HEK293 (cell line): ENCODE results near the gene AIG1.

Experiments
- CTCF ChIA-PET: fragments of 350-600 bp; formaldehyde crosslinking; extraction: SDS; loops from one replicate; lab custom pipeline; 2021; ENCODE audit warnings: antibody characterized with exemption; lab: Yijun Ruan, JAX
- POLR2A ChIA-PET: fragments of 300-600 bp; formaldehyde crosslinking; extraction: SDS; loops from one replicate; lab custom pipeline; 2020; ENCODE audit warnings: antibody characterized with exemption, inconsistent platforms; lab: Yijun Ruan, JAX
- H3K27ac ChIP-seq: fragments of 200-500 bp; sonication (Bioruptor generic); 2 replicates; pipeline ENCODE4 v1.5.1; 2014; ENCODE audit warnings: low read depth, low read length, control low read depth, inconsistent platforms; ENCODE audit errors: extremely low read depth
- H3K36me3 ChIP-seq, 2 experiments: fragments of 200-500 bp in 1 of 2; sonication (Bioruptor generic) in 1 of 2; 1 replicate in 1 of 2; 2 replicates in 1 of 2; pipeline ENCODE4 v1.5.1; 2014 to 2017; ENCODE audit warnings: inconsistent platforms in 2 of 2, low read length in 2 of 2; ENCODE audit not compliant: control insufficient read depth in 2 of 2, insufficient read depth in 1 of 2
- H3K4me1 ChIP-seq: fragments of 200-500 bp; sonication (Bioruptor generic); 2 replicates; pipeline ENCODE4 v1.5.1; 2014; ENCODE audit warnings: mild to moderate bottlenecking, low read length, inconsistent platforms; ENCODE audit not compliant: control insufficient read depth, insufficient read depth
- H3K4me3 ChIP-seq: 2 replicates; pipeline ENCODE4 v1.5.1; 2011; ENCODE audit warnings: low read depth, mild to moderate bottlenecking, control low read depth, low read length, moderate library complexity
- H3K9me3 ChIP-seq: fragments of 200-500 bp; sonication (Bioruptor generic); 2 replicates; pipeline ENCODE4 v1.5.1; 2014; ENCODE audit warnings: low read depth, low read length, inconsistent platforms; ENCODE audit not compliant: control insufficient read depth, insufficient read depth
- EGR2 ChIP-seq: fragments of 450-650 bp; formaldehyde crosslinking; IDR thresholded peaks from 2 replicates; pipeline ENCODE4 v1.5.1; 2016; ENCODE audit warnings: low read depth, missing biosample characterization, missing genetic modification characterization
- HOXD13 ChIP-seq: sonication (generic); formaldehyde crosslinking; IDR thresholded peaks from 2 replicates; pipeline ENCODE4 v1.8.0; 2022; ENCODE audit warnings: missing genetic modification reagents, borderline replicate concordance
- PRDM10 ChIP-seq: fragments of 450-650 bp; formaldehyde crosslinking; IDR thresholded peaks from 2 replicates; pipeline ENCODE4 v1.5.1; 2016; ENCODE audit warnings: missing biosample characterization, missing genetic modification characterization
- REPIN1 ChIP-seq: fragments of 450-650 bp; formaldehyde crosslinking; IDR thresholded peaks from 2 replicates; pipeline ENCODE4 v1.5.1; 2017; ENCODE audit warnings: missing biosample characterization, missing genetic modification characterization, low read depth
- SCRT2 ChIP-seq: fragments of 450-650 bp; formaldehyde crosslinking; IDR thresholded peaks from 2 replicates; pipeline ENCODE4 v1.5.1; 2016; ENCODE audit warnings: missing biosample characterization, missing genetic modification characterization
- YY1 ChIP-seq: fragments of 450-650 bp; formaldehyde crosslinking; IDR thresholded peaks from 2 replicates; pipeline ENCODE4 v1.5.1; 2018; ENCODE audit warnings: missing biosample characterization, missing genetic modification characterization
- ZBTB44 ChIP-seq: fragments of 450-650 bp; IDR thresholded peaks from 2 replicates; pipeline ENCODE4 v1.5.1; 2018; ENCODE audit warnings: missing biosample characterization, mild to moderate bottlenecking, missing genetic modification characterization
- ZBTB8A ChIP-seq: fragments of 450-650 bp; formaldehyde crosslinking; IDR thresholded peaks from 2 replicates; pipeline ENCODE4 v1.5.1; 2016; ENCODE audit warnings: missing biosample characterization, missing genetic modification characterization
- ZEB2 ChIP-seq: fragments of 450-650 bp; formaldehyde crosslinking; IDR thresholded peaks from 2 replicates; pipeline ENCODE4 v1.5.1; 2016; ENCODE audit warnings: missing biosample characterization, missing genetic modification characterization
- ZFP3 ChIP-seq: fragments of 450-650 bp; formaldehyde crosslinking; IDR thresholded peaks from 2 replicates; pipeline ENCODE4 v1.5.1; 2016; ENCODE audit warnings: low read depth, missing biosample characterization, missing genetic modification characterization
- ZNF114 ChIP-seq: fragments of 450-650 bp; formaldehyde crosslinking; IDR thresholded peaks from 2 replicates; pipeline ENCODE4 v1.5.0; 2017; ENCODE audit warnings: missing biosample characterization, missing genetic modification characterization
- ZNF175 ChIP-seq: fragments of 450-650 bp; formaldehyde crosslinking; IDR thresholded peaks from 2 replicates; pipeline ENCODE4 v1.5.1; 2016; ENCODE audit warnings: missing biosample characterization, missing genetic modification characterization
- ZNF24 ChIP-seq: fragments of 450-650 bp; formaldehyde crosslinking; IDR thresholded peaks from 2 replicates; pipeline ENCODE4 v1.5.1; 2016; ENCODE audit warnings: missing biosample characterization, missing genetic modification characterization
- ZNF341 ChIP-seq: fragments of 450-650 bp; formaldehyde crosslinking; IDR thresholded peaks from 2 replicates; pipeline ENCODE4; 2016; ENCODE audit warnings: low read depth, missing biosample characterization, missing genetic modification characterization
- ZNF350 ChIP-seq: fragments of 450-650 bp; formaldehyde crosslinking; IDR thresholded peaks from 2 replicates; pipeline ENCODE4 v1.5.0; 2017; ENCODE audit warnings: missing biosample characterization, mild to moderate bottlenecking, missing genetic modification characterization
- ZNF362 ChIP-seq: fragments of 450-650 bp; formaldehyde crosslinking; IDR thresholded peaks from 2 replicates; pipeline ENCODE4 v1.5.1; 2016; ENCODE audit warnings: missing biosample characterization, missing genetic modification characterization
- ZNF423 ChIP-seq: fragments of 450-650 bp; formaldehyde crosslinking; IDR thresholded peaks from 2 replicates; pipeline ENCODE4 v1.5.1; 2016; ENCODE audit warnings: missing biosample characterization, missing genetic modification characterization
- ZNF473 ChIP-seq: fragments of 450-650 bp; formaldehyde crosslinking; IDR thresholded peaks from 2 replicates; pipeline ENCODE4 v1.5.1; 2017; ENCODE audit warnings: missing biosample characterization, missing genetic modification characterization
- ZNF548 ChIP-seq: fragments of 450-650 bp; formaldehyde crosslinking; IDR thresholded peaks from 2 replicates; pipeline ENCODE4 v1.5.1; 2016; ENCODE audit warnings: missing biosample characterization, missing genetic modification characterization
- ZNF580 ChIP-seq: fragments of 450-650 bp; formaldehyde crosslinking; IDR thresholded peaks from 2 replicates; pipeline ENCODE4 v1.5.1; 2016; ENCODE audit warnings: missing biosample characterization, missing genetic modification characterization
- ZNF621 ChIP-seq: fragments of 450-650 bp; formaldehyde crosslinking; IDR thresholded peaks from 2 replicates; pipeline ENCODE4 v1.5.1; 2017; ENCODE audit warnings: missing biosample characterization, missing genetic modification characterization
- ZNF670 ChIP-seq: fragments of 450-650 bp; formaldehyde crosslinking; IDR thresholded peaks from 2 replicates; pipeline ENCODE4 v1.5.1; 2016; ENCODE audit warnings: missing biosample characterization, missing genetic modification characterization, low read depth
- ZNF707 ChIP-seq: fragments of 450-650 bp; formaldehyde crosslinking; IDR thresholded peaks from 2 replicates; pipeline ENCODE4 v1.5.1; 2016; ENCODE audit warnings: missing biosample characterization, missing genetic modification characterization
- ZNF768 ChIP-seq: fragments of 450-650 bp; formaldehyde crosslinking; IDR thresholded peaks from 2 replicates; pipeline ENCODE4 v1.5.1; 2018; ENCODE audit warnings: missing biosample characterization, mild to moderate bottlenecking, missing genetic modification characterization
- ZNF830 ChIP-seq: fragments of 450-650 bp; IDR thresholded peaks from 2 replicates; pipeline ENCODE4 v1.5.0; 2018; ENCODE audit warnings: missing biosample characterization, missing genetic modification characterization, low read depth, mild to moderate bottlenecking, moderate library complexity
- ZXDB ChIP-seq: fragments of 450-650 bp; formaldehyde crosslinking; IDR thresholded peaks from 2 replicates; pipeline ENCODE4 v1.5.1; 2016; ENCODE audit warnings: missing biosample characterization, missing genetic modification characterization

AIG1 gene

GRCh38 chr6:143160439-143161220, 99.9 kb downstream of the AIG1 start (continued):
- no peak for TF ChIP-seq ZBTB8A (tag by site-specific recombination)
- no peak for TF ChIP-seq PRDM10
- no peak for TF ChIP-seq ZNF670 (tag by site-specific recombination)
- TF ChIP-seq ZNF830 (tag by site-specific recombination), result no peak

GRCh38 chr6:143163621-143164020, 102.9 kb downstream of the AIG1 start:
- Histone ChIP-seq H3K4me3 (no peak overlapping the region), H3K36me3 (peaks cover 0 to 16% of the 10 kb centered on the region in 2 experiments; a peak in 1 of 3 replicates), H3K9me3 (no peaks in the 10 kb centered on the region), H3K27ac (no peak overlapping the region), H3K4me1 (no peaks in the 10 kb centered on the region)
- POLR2A ChIA-PET, result no interaction called here
- CTCF ChIA-PET, result no interaction called here
- TF ChIP-seq ZXDB (tag by site-specific recombination) (peak; percentile 30; the same call in 1 of the 2 replicates), ZNF114 (tag by site-specific recombination) (no peak)

GRCh38 chr6:143164565-143165105, 103.9 kb downstream of the AIG1 start:
- H3K9me3 ChIP-seq, result no peaks in the 10 kb centered on the region
- ChIA-PET CTCF (interaction anchor here (0.6 to 1.3 kb wide), 2 partner anchors 11 to 288 kb away, joined by 3 to 4 read pairs; no protein-coding TSS in a partner anchor), POLR2A (no interaction called here)
- H3K4me3 ChIP-seq, result no peak overlapping the region
- H3K27ac ChIP-seq, result no peak overlapping the region
- peaks cover 0 to 16% of the 10 kb centered on the region in 2 experiments; a peak in 1 of 3 replicates for H3K36me3 ChIP-seq
- H3K4me1 ChIP-seq, result no peaks in the 10 kb centered on the region
- TF ChIP-seq ZNF768 (tag by site-specific recombination) (no peak), ZNF341 (no peak), ZNF350 (tag by site-specific recombination) (no peak), YY1 (no peak), ZBTB44 (tag by site-specific recombination) (peak; percentile 51; the same call in 1 of the 2 replicates), ZNF707 (tag by site-specific recombination) (no peak), ZNF423 (tag by site-specific recombination) (no peak), REPIN1 (tag by site-specific recombination) (no peak), HOXD13 (no peak), EGR2 (tag by site-specific recombination) (no peak), SCRT2 (tag by site-specific recombination) (no peak), ZNF362 (tag by site-specific recombination) (no peak), ZNF175 (tag by site-specific recombination) (no peak), ZNF548 (tag by site-specific recombination) (no peak), ZNF580 (0 out of 2 replicates have a peak, but pooled peaks have one; percentile 14), ZEB2 (tag by site-specific recombination) (no peak), ZNF24 (tag by site-specific recombination) (no peak), ZNF621 (no peak), ZFP3 (no peak), ZNF473 (tag by site-specific recombination) (no peak)
